Keratinocyte (primary cell): ENCODE data around the gene RTP5. TPM values are rescaled to one million over a fixed set of nuclear protein-coding genes. Genes with fewer than 3 reads are reported as not detected.

Experiments
- DNase-seq: peaks from one replicate; pipeline ENCODE4 v3.0.0-alpha.2; 2011; ENCODE audit warnings: low read depth, missing footprints, low spot score
- FAIRE-seq: peaks from 2 replicates; lab custom pipeline; 2011; peaks lifted over from hg19 to GRCh38; lab: Jason Lieb, UNC
- H2AFZ ChIP-seq: 2 replicates; pipeline ENCODE4 v1.6.0; 2012; ENCODE audit warnings: low read length, control low read depth, inconsistent platforms; ENCODE audit not compliant: control insufficient read depth
- H3K27ac ChIP-seq: 2 replicates; pipeline ENCODE4 v1.5.1; 2011; ENCODE audit warnings: low read length; ENCODE audit not compliant: control insufficient read depth, insufficient read depth
- H3K27me3 ChIP-seq: 3 replicates; pipeline ENCODE4 v1.6.0; 2011; ENCODE audit warnings: low read length; ENCODE audit not compliant: control insufficient read depth, insufficient read depth; ENCODE audit errors: extremely low read depth
- H3K36me3 ChIP-seq, 2 experiments: 2 replicates in 1 of 2; 3 replicates in 1 of 2; pipeline ENCODE4 v1.5.1; 2011; ENCODE audit warnings: low read length in 2 of 2, mild to moderate bottlenecking in 1 of 2; ENCODE audit not compliant: control insufficient read depth in 2 of 2, insufficient read depth in 2 of 2; ENCODE audit errors: extremely low read depth in 1 of 2
- H3K4me1 ChIP-seq: 3 replicates; pipeline ENCODE4 v1.5.1; 2011; ENCODE audit warnings: low read length; ENCODE audit not compliant: control insufficient read depth, insufficient read depth; ENCODE audit errors: extremely low read depth
- H3K4me2 ChIP-seq: 3 replicates; pipeline ENCODE4 v1.6.0; 2011; ENCODE audit warnings: low read depth, low read length; ENCODE audit not compliant: control insufficient read depth, insufficient read depth; ENCODE audit errors: extremely low read depth
- H3K4me3 ChIP-seq, 3 experiments: fragments of 200-600 bp in 1 of 3; sonication (generic) in 1 of 3; 2 replicates in 2 of 3; 3 replicates in 1 of 3; pipeline ENCODE4 v1.5.1; 2011 to 2016; ENCODE audit warnings: low read length in 3 of 3, mild to moderate bottlenecking in 3 of 3, control low read depth in 2 of 3, inconsistent platforms in 1 of 3, low read depth in 1 of 3, mixed read lengths in 1 of 3, mixed run types in 1 of 3, moderate library complexity in 1 of 3; ENCODE audit not compliant: control insufficient read depth in 2 of 3, insufficient read depth in 2 of 3; ENCODE audit errors: extremely low read depth in 1 of 3
- H3K79me2 ChIP-seq: 2 replicates; pipeline ENCODE4 v1.6.0; 2012; ENCODE audit warnings: low read length; ENCODE audit not compliant: control insufficient read depth, insufficient read depth
- H3K9ac ChIP-seq: 3 replicates; pipeline ENCODE4 v1.6.0; 2011; ENCODE audit warnings: low read length; ENCODE audit not compliant: control insufficient read depth, insufficient read depth; ENCODE audit errors: extremely low read depth
- H3K9me1 ChIP-seq: 3 replicates; pipeline ENCODE4 v1.6.0; 2011; ENCODE audit warnings: low read length; ENCODE audit not compliant: control insufficient read depth, insufficient read depth; ENCODE audit errors: extremely low read depth
- H3K9me3 ChIP-seq: 2 replicates; pipeline ENCODE4 v1.5.1; 2012; ENCODE audit warnings: low read depth, low read length; ENCODE audit not compliant: control insufficient read depth
- H4K20me1 ChIP-seq: 3 replicates; pipeline ENCODE4 v1.6.0; 2011; ENCODE audit warnings: low read length; ENCODE audit not compliant: control insufficient read depth, insufficient read depth; ENCODE audit errors: extremely low read depth
- EZH2 ChIP-seq: IDR thresholded peaks from one replicate; pipeline ENCODE4 v1.6.1; 2012; ENCODE audit warnings: inconsistent platforms, mild to moderate bottlenecking, low read length, moderate library complexity
- dilution Hi-C: fragments of 300-500 bp; cut with MboI; formaldehyde crosslinking; loops from one replicate; pipeline ENCODE4 v1.7.0; 2020; ENCODE audit warnings: low sequenced_read_pairs; ENCODE audit not compliant: extremely low pct_ligation_motif_present
- polyA plus RNA-seq, 5 experiments: library from polyadenylated mRNA; depleted of rRNA in 3 of 5; stranded (reverse) in 3 of 5; stranded (forward) in 1 of 5; unstranded in 1 of 5; fragments of >200 nt; gene quantifications; 1 replicate in 1 of 5; 2 replicates in 3 of 5; 3 replicates in 1 of 5; pipeline versions ENCODE4 v1.2.1 to v1.2.3, GENCODE V29; 2011 to 2012; ENCODE audit warnings: missing spikeins in 2 of 5, low read depth in 1 of 5, low replicate concordance in 1 of 5
- TF ChIP-seq, protein P1 (sequence below), 3 experiments: IDR thresholded peaks in 1 of 3; conservative IDR thresholded peaks in 1 of 3; optimal IDR thresholded peaks in 1 of 3; 2 replicates in 2 of 3; 3 replicates in 1 of 3; pipeline versions ENCODE3 to v1.5.1; 2011; ENCODE audit warnings: low read length in 3 of 3, mild to moderate bottlenecking in 3 of 3, moderate library complexity in 2 of 3, control low read depth in 1 of 3, inconsistent platforms in 1 of 3; ENCODE audit not compliant: insufficient read depth in 2 of 3; ENCODE audit errors: extremely low read depth in 1 of 3

The RTP5 gene
- polyA plus RNA-seq, 1 donor (not counting 4 experiments of a cell fraction or from before 2014, with no cell fraction given), result not detected

- no peaks in the 10 kb centered on the region for H3K36me3 ChIP-seq
- H3K9me3 ChIP-seq, result no peaks in the 10 kb centered on the region
- H3K27ac ChIP-seq, result no peak overlapping the region
- FAIRE-seq, result no peak
- no peak overlapping the region for H2AFZ ChIP-seq
- H4K20me1 ChIP-seq, result peaks cover 4% of the 10 kb centered on the region
- DNase-seq, result no peak
- H3K4me2 ChIP-seq, result no peak overlapping the region
- TF ChIP-seq, protein P1, sequence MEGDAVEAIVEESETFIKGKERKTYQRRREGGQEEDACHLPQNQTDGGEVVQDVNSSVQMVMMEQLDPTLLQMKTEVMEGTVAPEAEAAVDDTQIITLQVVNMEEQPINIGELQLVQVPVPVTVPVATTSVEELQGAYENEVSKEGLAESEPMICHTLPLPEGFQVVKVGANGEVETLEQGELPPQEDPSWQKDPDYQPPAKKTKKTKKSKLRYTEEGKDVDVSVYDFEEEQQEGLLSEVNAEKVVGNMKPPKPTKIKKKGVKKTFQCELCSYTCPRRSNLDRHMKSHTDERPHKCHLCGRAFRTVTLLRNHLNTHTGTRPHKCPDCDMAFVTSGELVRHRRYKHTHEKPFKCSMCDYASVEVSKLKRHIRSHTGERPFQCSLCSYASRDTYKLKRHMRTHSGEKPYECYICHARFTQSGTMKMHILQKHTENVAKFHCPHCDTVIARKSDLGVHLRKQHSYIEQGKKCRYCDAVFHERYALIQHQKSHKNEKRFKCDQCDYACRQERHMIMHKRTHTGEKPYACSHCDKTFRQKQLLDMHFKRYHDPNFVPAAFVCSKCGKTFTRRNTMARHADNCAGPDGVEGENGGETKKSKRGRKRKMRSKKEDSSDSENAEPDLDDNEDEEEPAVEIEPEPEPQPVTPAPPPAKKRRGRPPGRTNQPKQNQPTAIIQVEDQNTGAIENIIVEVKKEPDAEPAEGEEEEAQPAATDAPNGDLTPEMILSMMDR (optimal IDR thresholded peaks at IDR 0.05 in 1 of 3, IDR thresholded peaks at IDR 0.05 in 1 of 3, conservative IDR thresholded peaks at IDR 0.05 in 1 of 3; ENCODE audit: extremely low read depth in 1 of 3, insufficient read depth in 2 of 3, low read length in 3 of 3), result no peak
- no peak for TF ChIP-seq EZH2
- H3K9ac ChIP-seq, result no peak overlapping the region
- no peak overlapping the region for H3K4me3 ChIP-seq
- dilution Hi-C loops, result no loop called here
- peaks cover 5% of the 10 kb centered on the region for H3K4me1 ChIP-seq
- no peaks in the 10 kb centered on the region for H3K79me2 ChIP-seq
- peaks cover 55% of the 10 kb centered on the region for H3K27me3 ChIP-seq
- no peaks in the 10 kb centered on the region for H3K9me1 ChIP-seq
These were observed 7.4 kb upstream of the RTP5 start for GRCh38 chr2:241862093-241862492.

DNA sequence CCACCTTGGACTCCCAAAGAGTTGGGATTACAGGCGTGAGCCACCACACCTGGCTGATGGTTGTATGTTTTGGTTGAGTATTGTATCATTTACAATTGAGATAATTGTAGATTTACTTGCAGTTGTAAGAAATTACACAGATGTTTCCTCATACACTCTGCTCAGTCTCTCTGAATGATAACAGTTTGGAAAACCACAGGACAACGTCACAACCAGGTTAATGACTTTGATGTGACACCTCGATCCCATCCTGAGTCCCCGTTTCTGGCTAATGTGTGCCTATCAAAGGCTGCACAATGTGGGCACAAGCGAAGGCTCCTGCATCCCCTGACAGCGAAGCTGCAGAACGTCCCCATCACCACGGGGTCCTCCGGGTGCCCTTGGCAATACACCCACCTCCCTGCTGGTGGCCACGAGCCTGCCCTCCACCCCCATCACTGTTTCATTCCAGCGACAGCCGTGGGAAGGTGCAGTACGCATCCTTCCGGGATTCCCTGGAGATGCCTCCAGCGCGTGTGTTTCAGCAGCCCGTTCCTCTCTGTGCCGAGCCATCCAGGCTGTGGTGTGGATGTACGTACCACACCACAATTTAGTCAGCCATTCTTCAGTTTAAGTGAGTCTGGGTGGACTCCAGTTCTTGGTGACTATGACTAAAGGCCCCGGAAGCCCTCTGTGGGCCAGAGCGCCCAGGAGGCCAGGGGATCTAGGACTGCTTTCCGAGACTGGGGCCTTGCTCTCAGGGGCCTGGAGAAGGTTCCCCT, 6.6 kb upstream of the RTP5 start:
- Histone ChIP-seq H3K36me3 (no peaks in the 10 kb centered on the region), H4K20me1 (peaks cover 4% of the 10 kb centered on the region), H3K79me2 (no peaks in the 10 kb centered on the region), H3K9ac (no peak overlapping the region), H2AFZ (no peak overlapping the region), H3K9me1 (no peaks in the 10 kb centered on the region), H3K4me1 (peaks cover 5% of the 10 kb centered on the region), H3K27ac (no peak overlapping the region), H3K4me2 (no peak overlapping the region), H3K27me3 (peaks cover 64% of the 10 kb centered on the region), H3K9me3 (no peaks in the 10 kb centered on the region), H3K4me3 (no peak overlapping the region)
- TF ChIP-seq EZH2, result no peak
- FAIRE-seq (no peak), DNase-seq (no peak)
- dilution Hi-C loops, result no loop called here
